Stimulated activated CD4-positive, alpha-beta T cell treated with anti-CD3 and anti-CD28 coated beads, Interleukin-15, amount 100 ng/mL, for 1 hour (primary cell): ENCODE results near the gene PBLD.

Experiments
- DNase-seq, 2 donors: peaks; one replicate each; pipeline ENCODE4 v3.0.0-alpha.2; 2020; ENCODE audit warnings: low read depth in 1 of 2, low spot score in 1 of 2

The PBLD gene

DNA sequence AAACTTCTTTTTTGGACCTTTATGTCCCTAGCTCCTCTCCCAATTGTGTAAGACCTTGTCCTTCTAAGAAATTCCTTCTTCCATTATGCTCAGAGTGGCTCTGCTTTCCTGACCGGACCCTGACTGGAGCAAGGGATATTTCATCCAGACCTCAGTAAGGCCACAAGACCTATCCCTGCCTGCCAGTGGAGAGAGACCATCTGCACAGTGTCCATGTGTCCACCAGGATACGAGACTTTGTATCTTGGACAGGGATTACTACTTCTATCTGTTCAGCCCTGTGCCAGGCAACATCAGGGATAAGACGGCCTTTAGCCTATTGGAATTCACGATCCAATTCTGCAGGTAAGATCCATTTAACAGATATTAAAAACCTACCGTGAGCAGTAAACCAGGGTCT, 93.7 kb downstream of the PBLD start:
- DNase-seq: no peak

DNA sequence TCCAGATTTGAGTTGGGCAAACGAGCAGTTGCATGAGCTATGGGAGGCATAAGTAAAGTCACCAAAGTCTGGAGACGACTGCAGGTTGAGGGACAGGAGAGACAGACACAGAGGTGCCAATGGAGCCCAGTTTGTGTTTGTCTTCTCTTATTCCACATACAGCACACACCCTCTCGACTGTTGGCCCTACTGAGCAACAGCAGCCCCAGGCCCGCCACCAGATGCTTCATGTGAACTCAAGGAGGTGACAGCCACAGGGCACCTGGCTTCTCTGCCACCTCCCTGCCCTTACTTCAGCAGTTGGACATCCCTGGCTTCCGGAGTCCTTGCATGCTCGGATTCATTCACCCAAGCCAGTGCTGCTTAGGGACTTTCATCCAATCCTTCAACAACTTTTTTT, 94.4 kb downstream of the PBLD start:
- no peak for DNase-seq

GRCh38 chr10:68237173-68237572, 95.6 kb downstream of the PBLD start:
- no peak for DNase-seq

- DNase-seq: no peak
Measured at GRCh38 chr10:68235581-68235980, 97.1 kb downstream of the PBLD start.

DNA sequence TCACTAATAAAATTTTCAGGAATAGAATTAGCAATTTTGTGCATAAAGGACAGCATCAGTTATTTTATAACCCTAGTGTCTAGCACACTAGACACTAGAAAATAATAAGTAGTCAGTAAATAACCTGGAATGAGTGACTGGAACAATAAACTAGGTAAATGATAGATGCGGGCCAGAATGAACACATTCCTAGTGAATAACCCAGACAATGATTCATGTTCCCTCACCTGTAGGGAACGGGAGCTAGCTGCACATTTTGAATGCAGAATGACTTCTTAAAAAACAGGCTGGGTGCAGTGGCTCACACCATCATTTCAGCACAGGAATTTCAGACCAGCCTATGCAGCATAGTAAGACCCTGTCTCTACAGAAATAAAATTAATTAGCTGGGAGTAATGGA, 97.6 kb downstream of the PBLD start:
- DNase-seq: no peak

- DNase-seq: no peak
Measured at GRCh38 chr10:68233046-68233445, 99.7 kb downstream of the PBLD start.
